LoVo (cell line): ENCODE results near the gene IL21.
"Not testable (repeated sequence)": the region's sequence is repeated elsewhere in the genome, so short reads cannot be mapped to it uniquely, and the experiment has no call there.

Source experiments
- DNase-seq: peaks from one replicate; pipeline ENCODE4 v3.0.0-alpha.2; 2016; ENCODE audit warnings: low spot score

Gene IL21

GRCh38 chr4:122621016-122621507, at the start of gene IL21:
Gene IL21, minus strand, starts transcription at chr4:122621066. Its CDS starts 55 bp downstream, at chr4:122621011.
- no peak for DNase-seq

- no peak for DNase-seq
Measured at GRCh38 chr4:122669911-122670738, 49.3 kb upstream of the IL21 start.

DNA sequence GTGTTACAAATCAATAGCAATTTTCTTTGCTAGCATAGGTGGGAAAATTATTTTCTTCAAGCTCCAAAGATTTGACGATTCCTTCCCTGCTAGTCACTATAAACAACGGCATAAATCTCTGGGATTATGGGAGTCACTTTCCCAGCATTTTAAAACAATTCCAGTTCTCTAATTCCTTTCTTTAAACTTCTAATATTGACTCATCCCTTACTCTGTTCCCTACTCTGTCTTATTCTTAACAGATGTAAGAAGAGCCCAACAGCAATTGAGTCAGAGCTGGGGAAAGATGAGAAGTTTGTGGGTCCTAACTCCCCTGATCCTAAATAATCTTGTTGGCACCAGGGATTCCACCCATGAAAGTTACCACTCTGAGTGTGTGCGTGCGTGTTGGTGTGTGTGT, 47.4 kb upstream of the IL21 start:
- DNase-seq: no peak

GRCh38 chr4:122666527-122667245, 45.8 kb upstream of the IL21 start:
- peak; percentile 77 for DNase-seq

DNA sequence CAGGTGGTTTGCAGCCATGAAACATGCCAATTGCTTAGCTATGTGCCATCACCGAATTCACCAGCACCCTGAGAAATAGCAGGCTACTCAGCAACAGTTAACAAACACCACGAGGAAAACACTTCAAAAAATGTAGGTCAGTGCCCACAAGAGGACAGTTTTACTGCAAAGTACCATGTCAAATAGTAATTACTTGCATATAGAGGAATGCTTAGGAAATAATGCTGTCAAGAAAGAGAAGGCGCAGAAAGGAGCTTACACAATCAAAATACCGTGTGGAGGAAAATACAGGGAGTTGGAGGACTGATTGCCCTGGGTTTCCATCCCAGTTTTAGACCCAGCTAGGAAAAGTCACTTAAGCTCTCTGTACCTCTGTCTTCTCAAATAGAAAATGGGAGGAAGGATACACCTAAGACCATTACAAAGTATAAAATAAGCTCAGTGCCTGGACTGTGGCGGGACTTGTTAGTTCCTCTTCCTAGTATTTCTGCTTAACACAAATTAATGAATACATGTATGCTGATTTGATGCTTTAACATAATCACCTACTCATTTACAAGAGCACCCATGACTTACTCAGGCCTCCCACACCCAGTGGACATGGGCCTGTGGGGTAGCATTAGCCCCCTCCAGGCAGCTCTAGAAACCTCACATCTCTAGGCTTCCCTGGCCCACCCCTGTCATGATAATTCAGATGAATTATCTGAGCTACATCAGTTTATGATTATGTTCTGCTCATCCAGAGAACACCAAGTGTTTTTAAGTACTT, 44.5 kb upstream of the IL21 start:
- DNase-seq: no peak

GRCh38 chr4:122663814-122664610, 43.1 kb upstream of the IL21 start:
- DNase-seq: no peak

GRCh38 chr4:122663291-122663690, 42.4 kb upstream of the IL21 start:
- DNase-seq: no peak

DNA sequence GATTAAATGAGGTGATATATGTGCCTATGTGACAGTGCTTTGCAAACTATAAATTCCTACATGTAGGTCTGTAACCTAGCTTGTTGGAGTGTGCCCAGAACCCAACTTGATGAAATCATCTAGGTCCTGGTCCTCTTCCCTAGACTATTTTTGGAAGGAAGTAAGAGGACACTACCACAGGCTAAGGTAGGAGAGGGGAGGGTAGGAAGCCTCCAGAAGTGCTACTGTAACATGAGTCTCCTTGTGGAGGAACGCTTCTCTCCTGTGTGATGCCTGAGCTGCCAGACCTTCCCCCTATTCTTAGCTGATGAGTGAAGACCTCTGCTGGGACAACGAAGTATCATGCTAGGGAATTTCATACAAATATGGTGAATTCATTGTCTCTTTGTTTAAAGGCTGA, 41.8 kb upstream of the IL21 start:
- no peak for DNase-seq

DNA sequence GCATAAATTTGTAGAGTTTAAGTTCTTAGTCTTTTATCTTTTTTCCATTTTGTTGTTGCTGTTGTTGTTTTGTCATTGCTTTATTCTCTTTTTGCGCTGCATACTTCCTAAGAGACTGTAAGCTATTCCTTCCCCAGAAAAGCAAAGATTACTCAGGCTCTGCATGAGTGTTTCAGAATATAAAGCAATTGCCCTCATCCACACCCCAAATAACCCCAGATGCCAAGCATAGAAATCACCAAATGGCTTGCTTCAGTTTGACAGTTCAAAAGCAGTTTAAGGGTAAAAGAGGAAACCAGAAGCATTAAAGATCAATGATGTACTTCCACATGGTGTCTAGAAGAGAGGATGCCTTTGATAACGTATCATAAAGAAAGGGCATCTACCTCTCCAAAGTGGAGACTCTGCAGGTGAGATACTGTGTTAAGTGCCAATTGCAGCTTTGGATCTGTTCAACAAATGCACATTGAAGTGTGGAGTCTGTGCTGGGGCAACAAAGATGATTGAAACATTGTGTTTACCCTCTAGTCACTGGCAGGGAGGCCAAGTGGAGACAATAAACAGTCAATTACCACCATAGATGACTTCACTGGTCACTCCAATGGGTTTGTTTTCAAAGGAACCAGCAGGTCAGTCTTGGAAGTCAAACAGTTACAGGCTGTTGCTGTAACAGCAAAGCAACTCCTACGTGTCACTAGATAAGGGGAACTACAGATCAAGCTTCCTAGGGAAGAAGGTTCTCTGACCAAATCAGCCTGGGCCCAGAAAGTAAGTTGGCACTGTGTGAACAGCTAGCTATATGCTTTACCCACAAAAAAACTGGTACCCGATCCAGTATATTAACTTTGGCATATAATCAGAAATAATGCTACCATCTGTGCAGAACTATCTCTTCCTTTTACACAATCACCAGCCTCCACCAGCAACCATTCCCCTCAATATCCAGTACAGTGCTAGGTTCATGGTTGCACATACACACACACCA, 40.6 kb upstream of the IL21 start:
- no peak for DNase-seq

DNA sequence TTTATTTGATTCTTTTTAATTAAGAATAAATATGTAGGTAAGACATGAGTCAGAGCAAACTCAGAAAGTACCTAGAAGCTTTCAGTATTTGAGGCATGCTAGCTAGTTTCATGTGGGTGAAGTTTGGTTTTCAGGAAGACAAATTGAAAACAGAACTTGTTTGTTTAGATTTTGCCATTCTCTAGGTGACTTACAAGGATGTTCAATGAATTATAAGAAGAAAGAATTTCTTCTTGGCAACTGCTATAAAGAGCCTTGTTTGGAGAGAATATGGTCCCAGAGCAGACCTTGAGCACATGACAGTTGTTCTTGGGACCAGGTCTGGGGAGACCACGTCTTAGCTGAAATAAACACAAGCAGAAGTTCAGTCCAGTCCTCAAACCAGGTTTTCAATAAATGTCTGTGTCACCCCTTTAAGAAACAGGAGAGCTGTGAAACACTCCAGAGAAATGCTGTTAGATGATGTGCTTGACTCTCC, 38.0 kb upstream of the IL21 start:
- no peak for DNase-seq

GRCh38 chr4:122658377-122658776, 37.5 kb upstream of the IL21 start:
- DNase-seq: no peak

DNA sequence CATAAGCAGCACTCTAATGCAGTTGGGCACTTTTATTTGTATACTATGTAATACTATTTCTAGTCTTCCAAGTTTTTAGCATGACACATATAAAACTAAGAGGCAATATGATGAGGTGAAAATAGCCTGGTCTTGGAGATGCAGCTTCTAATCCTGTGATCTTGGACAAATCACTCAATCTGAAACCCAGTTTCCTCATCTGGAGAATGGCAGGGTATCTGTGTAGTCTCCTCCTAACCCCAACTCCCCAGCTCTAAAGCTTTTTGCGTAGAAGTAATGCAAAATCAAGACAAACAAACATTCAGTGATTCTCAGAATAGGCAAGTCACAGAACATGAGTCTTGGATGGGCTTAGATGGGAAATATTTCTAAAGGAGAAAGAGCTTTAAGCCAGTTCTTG, 36.7 kb upstream of the IL21 start:
- no peak for DNase-seq

- DNase-seq: not testable (repeated sequence)
Measured at GRCh38 chr4:122656583-122656982, 35.7 kb upstream of the IL21 start.

GRCh38 chr4:122652379-122652778, 31.5 kb upstream of the IL21 start:
- no peak for DNase-seq

GRCh38 chr4:122650148-122650547, 29.3 kb upstream of the IL21 start:
- no peak for DNase-seq

GRCh38 chr4:122647656-122648055, 26.8 kb upstream of the IL21 start:
- no peak for DNase-seq

DNA sequence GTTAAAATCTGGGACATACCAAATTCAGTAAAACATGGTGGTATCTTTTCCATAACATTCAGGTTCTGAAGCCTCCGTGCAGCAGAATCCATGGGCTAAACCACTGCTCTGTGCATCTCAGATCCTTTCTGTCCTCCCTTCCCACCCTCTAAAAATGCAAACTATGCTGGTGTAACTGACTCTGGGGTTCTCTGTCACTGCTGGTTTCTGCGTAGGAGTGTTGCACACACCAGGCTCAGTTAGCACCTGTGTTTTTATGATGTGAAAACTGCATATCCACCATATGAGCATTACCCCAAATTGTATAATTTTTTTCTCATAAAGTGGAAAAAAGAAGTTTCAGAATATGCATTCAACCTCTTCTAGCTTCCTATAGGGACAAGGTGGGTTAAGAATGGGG, 22.4 kb upstream of the IL21 start:
- no peak for DNase-seq

DNA sequence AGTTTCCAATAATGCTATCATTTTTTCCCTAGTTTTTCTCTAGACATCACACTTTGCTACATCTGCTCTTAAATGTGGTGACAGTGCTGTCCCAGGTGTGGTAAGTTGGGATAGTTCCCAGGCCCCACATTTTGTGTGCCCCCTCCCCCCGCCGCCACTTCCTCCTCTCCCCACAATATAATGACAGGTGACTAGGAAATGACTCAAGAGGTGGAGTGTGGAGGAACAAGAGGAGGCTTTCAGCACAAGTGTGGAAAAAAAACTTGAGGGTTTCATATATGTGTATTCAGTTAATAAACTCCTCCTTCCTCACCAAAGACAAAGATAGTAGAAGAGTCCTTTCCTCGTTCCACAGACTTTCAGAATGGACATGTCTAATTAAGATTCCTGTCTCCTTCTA, 18.3 kb upstream of the IL21 start:
- peak; percentile 30 for DNase-seq

GRCh38 chr4:122636697-122637096, 15.8 kb upstream of the IL21 start:
- no peak for DNase-seq

DNA sequence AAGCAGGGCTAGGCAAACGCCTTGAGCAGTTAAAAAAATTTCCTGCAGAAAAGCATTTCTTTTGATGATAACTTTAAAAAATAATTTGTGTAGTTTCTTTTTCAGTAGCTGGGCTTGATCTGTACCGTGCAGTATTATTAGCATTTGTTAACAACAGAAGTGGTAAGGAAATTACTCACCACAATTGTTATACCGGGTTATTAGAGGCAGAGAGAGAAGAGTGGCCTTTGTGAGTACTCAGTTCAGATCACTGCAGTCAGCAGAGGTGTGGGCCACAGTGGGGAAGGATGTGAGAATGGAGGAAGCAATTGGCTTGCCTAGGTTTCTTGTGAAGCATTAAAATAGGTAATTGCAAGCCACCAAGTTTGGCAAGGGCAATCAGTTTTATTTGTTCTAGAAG, 14.3 kb upstream of the IL21 start:
- no peak for DNase-seq
